CD4-positive, alpha-beta T cell treated with Interleukin-15 for 1 hour (primary cell): ENCODE data around the gene SERPINI1.

ENCODE experiments used
- DNase-seq: peaks from one replicate; pipeline ENCODE4 v3.0.0-alpha.2; 2020

SERPINI1 gene

GRCh38 chr3:167735233-167736138 is at the start of gene SERPINI1:
Gene SERPINI1, plus strand, starts transcription at chr3:167735721. Its CDS starts 53,408 bp downstream, at chr3:167789129.
- peak; percentile 76 for DNase-seq

DNA sequence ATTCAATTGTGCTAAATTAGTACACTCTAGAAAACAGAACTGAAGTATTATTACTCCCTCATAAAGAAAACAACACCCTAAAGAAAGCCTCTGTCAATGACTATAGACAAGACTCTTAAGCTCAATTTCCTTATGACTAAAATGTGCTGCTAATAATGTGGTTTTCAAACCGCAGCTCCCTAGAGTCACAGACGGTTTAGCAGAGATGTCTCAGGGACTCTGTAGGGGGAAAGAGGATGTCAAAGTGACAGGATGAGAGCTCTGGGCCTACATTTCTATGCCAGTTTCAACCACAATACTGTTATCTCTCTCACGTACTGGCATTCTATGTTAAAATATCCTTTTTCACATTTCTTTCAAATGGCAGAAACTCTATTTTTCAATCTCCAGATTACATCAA is 44.2 kb upstream of the SERPINI1 start:
- no peak for DNase-seq

GRCh38 chr3:167694121-167694520 is 41.4 kb upstream of the SERPINI1 start:
- DNase-seq: no peak

DNA sequence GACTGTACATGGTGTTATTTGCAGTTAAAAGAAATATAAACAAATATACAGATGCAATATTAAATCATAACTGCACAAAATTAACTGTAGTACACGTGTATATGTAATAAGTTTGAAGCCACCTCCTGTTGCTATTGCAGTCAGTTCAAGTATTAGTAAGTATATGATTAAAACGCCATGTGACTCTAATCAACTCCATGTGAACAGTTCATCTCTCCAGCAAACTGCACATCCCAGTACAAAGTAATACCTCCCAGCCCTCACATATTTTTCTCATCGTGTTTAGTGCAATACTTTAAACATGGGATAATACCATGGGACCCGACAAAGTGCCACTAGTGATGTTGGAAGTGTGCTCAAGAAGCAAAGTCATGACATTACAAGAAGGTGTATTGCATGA is 35.5 kb upstream of the SERPINI1 start:
- no peak for DNase-seq

GRCh38 chr3:167700926-167701325 is 34.6 kb upstream of the SERPINI1 start:
- DNase-seq: no peak

DNA sequence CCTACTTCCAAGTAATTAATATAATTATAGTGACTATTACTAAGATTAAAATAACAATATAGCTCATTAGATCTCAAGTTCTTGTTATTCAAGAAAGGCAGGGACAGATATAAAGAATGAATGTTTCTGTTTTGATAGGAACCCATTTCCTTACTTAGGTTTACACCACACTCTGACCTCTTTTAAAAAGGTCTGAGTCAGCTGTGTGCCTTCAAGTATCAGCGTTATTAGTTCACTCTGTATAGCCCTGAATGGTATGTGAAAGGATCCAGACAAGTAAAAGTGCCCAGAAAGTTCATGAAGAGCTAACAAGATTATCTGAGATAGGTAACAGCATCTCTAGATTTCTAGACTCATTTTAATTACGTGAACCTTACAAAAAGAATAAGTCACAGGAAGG is 29.7 kb upstream of the SERPINI1 start:
- no peak for DNase-seq

DNA sequence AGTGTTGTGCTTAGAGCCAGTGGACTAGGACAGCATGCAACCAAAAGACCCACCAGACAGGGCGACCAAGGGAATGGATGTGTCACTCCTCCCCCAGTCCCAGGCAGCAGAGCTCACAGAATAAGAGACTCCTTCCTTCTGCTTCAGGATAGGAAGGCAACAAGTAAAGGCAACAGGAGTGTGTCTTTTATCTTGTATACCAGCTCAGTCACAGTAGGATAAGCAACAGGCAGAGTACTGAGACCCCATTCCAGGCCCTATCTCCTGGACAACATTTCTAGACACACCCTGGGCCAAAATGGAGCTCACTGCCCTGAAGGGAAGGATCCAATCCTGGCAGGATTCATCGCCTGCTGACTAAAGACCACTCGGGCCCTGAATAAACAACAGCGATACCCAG is 25.8 kb upstream of the SERPINI1 start:
- no peak for DNase-seq

- DNase-seq: no peak
These were observed 25.0 kb upstream of the SERPINI1 start for GRCh38 chr3:167710552-167710951.

DNA sequence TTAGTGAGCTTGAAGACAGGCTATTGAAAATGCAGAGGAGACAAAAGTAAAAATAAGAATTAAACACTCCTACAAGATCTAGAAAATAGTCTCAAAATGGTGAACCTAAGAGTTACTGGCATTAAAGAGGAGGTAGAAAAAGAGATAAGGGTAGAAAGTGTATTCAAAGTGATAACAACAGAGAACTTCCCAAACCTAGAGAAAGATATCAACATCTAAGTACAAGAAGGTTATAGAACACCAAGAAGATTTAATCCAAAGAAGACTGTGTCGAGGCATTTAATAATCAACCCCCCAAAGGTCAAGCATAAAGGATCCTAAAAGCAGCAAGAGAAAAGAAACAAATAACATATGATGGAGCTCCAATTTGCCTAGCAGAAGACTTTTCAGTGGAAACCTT is 24.1 kb upstream of the SERPINI1 start:
- no peak for DNase-seq

DNA sequence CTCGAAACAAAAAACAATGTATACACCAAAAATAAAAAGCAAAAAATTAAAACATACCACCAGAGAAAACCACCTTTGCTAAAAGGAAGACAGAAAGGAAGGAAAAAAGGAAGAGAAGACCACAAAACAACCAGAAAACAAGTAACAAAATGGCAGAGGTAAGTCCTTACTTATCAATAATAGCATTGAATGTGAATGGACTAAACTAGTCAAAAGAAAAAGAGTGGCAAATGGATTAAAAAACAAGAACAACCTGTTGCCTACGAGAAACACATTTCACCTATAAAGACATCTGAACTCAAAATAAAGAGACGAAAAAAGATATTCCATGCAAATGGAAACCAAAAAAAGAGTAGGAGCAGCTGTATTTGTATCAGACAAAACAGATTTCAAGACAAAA is 23.1 kb upstream of the SERPINI1 start:
- DNase-seq: no peak

DNA sequence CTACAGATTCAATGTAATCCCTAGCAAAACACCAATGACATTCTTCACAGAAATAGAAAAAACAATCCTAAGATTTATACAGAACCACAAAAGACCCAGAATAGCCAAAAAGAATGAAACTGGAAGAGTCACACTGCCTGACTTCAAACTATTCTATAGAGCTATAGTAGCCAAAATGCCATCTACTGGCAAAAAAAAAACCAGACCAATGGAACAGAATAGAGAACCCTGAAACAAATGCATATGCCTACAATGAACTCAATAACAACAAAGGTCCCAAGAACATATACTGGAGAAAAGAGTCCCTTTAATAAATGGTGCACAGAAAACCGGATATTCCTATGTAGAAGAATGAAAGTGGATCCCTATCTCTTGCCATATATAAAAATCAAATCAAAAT is 20.6 kb upstream of the SERPINI1 start:
- no peak for DNase-seq

GRCh38 chr3:167716920-167717319 is 18.6 kb upstream of the SERPINI1 start:
- no peak for DNase-seq

DNA sequence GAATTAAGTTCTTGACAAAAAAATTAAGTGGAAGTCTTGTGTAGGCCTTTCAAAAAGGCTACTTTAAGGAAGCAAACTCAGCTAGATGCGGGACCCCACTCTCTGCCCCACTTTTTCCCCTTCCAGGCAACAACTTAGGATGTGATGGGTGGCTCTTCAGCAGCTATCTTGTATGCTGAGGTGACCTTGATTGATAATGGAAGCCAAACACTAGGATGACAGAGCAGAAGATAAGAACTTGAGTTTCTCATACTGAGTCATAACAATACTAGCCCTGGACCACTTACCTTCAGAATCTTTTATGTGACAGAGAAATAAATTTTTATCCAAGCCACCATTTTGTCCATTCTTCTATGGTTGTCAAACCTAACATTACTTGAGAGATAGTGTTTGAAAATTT is 16.9 kb upstream of the SERPINI1 start:
- DNase-seq: no peak

GRCh38 chr3:167723025-167723512 is 12.5 kb upstream of the SERPINI1 start:
- no peak for DNase-seq

DNA sequence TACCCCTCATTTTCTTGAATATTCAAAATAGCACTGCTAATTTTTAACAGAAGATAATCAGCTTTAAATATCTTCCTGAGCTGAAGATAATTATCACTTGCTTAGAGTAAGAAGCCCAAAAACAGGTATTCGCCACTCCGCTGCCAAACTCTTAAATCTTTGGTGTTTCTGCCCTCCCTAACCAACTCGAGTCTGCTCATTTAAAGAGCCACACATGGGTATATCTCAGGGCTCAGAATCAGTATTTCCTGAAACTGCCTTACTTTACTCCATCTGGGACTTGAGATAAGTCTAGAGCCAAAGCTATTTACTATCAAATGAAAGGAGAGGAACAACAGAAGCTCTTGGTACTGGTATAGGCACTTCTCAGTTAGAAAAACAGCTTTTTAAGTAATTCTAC is 11.6 kb upstream of the SERPINI1 start:
- DNase-seq: no peak

GRCh38 chr3:167728176-167728575 is 7.3 kb upstream of the SERPINI1 start:
- DNase-seq: no peak

DNA sequence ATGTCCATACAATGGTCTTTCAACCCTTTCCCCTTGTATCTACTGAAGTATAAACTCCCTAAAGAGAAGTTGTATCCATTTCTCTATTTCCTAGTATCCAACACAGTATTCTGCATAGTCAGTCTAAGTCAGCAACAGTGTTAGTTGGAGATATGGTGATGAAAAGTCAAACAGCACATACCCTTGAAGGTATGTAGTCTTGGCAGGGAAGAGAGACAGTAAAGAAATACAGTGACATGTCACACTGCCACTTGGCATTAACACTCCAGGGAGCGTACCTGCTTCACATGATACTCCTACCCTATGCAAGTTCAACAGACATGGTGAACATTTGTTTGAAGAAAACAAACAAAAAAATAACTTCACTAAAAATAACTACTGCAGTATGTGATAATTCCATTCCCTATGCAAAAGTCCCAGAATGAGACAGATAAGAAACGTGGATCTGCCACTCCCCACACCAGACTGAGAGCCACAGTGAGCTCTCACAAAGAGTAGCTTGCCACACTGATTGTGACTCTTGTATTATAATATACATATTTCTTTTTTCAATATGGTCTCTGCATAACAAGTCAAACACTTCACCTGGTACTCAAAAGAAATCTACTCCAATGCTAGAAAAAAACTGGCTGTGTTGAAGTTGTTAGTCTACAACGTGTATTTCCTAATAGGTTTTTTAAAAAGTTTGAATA is 6.7 kb upstream of the SERPINI1 start:
- no peak for DNase-seq

DNA sequence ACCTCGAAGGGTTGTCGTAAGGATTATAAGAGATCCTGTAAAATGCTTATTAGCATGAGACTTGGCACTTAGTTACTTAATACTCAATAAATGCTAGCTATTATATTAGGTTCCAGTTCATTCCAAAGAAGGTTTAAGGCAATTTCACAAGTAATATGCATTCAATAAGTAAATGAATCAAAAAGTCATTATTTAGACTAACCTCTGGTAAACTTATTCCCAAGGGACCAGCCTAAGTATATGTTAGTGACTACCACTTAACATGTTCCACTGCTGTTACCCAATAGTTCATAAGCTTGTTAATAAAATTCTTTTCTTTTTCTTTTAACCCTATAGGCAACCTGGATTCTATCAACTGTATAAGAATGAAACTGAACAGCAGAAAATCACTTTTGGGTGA is 5.9 kb upstream of the SERPINI1 start:
- DNase-seq: no peak

DNA sequence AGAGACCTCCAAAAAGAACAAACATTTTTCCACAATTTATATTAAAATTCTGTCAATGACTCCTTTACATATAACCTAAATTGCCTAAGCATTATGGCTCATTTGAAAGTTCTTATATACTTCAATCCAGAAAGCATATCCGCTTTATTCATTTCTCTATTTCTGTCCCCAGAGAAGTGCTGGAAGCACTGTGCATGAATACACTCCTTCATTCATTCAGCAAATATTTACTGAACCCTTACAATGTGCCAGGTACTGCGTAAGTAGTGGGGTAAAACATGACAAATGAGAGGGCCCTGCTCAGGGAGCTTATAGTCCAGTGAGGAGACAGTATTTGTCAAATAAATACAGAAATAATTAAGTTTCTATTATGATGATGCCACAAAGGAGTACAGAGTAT is 4.1 kb upstream of the SERPINI1 start:
- DNase-seq: no peak

- no peak for DNase-seq
These were observed 3.0 kb upstream of the SERPINI1 start for GRCh38 chr3:167732313-167733065.

- DNase-seq: no peak
These were observed 1.5 kb upstream of the SERPINI1 start for GRCh38 chr3:167733961-167734497.

DNA sequence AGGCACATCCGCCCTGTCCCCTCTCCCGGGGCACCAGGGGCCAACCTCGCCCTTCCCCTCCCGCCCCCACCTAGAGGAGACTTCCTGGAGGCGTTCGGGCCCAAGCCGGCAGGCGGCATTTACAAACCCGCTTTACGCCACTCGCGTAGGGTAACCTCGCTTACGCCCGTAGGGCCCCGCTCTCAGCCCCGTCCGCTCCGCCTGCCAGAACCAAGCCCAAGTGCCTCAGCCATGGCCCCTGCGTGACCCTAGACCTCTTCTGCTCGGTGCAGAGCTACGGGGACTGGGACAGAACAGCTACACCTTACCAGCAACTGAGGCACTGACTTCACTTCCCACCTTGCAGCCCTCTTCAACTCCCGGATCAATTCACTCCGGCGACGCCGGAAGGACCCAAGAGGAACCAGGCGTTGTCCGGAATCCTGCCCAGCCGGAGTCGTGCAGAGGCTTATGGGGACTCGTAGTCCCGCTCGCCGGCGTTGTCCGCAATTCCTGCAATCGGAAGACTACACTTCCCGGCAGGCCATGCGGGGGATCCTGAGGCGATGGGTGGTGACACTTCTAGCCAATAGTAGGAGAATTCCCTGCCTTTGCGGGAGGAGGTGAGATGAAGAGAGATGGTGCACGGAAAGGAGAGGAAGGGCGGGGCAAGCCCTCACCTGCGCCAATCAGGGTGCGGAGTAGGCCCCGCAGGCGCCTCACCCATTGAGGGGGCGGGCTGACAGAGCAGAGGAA is 856 bp upstream of the SERPINI1 start, which contains the start of gene PDCD10:
TSS of gene PDCD10 (minus strand) at position 395 of the 735 bp plus-strand sequence. CDS start 14,735 bp downstream, outside the sequence.
- peak; percentile 97 for DNase-seq
